ENCODE measurements around the gene TNPO2. TPM values are rescaled to one million over a fixed set of nuclear protein-coding genes. Genes with fewer than 3 reads are reported as not detected.
A peak's percentile ranks its signal among the peaks of the same experiment; 100 is the strongest.

Gene TNPO2
- total and polyA plus RNA-seq, 2 of the 13 experiments (the other 11 are each of a cell fraction or from before 2014, with no cell fraction given), result 31.7 to 61.0 TPM

GRCh38 chr19:12666265-12667048 lies 57.3 kb downstream of the TNPO2 start, which contains the start of the genes MAN2B1 and WDR83 (continued):
- TF ChIP-seq ZNF687 (CRISPR knock-in tag; IDR thresholded peaks at IDR 0.05), result peak; percentile 75
- TF ChIP-seq ZNF326 (CRISPR knock-in tag; IDR thresholded peaks at IDR 0.05; ENCODE audit: borderline replicate concordance), result no peak
- no peak for TF ChIP-seq MED13 (CRISPR knock-in tag; IDR thresholded peaks at IDR 0.05)
- no peak for TF ChIP-seq ATF7 (IDR thresholded peaks at IDR 0.05)
- TF ChIP-seq ATF7 (CRISPR knock-in tag; IDR thresholded peaks at IDR 0.05), result no peak
- peak; percentile 77; the same call in 1 of the 2 replicates for TF ChIP-seq ZNF501 (CRISPR knock-in tag; IDR thresholded peaks at IDR 0.05)
- 0 out of 2 replicates have a peak, but pooled peaks have one; percentile 47 for TF ChIP-seq ELF3 (CRISPR knock-in tag; IDR thresholded peaks at IDR 0.05)
- no peak for TF ChIP-seq SIX1 (CRISPR knock-in tag; IDR thresholded peaks at IDR 0.05; ENCODE audit: borderline replicate concordance)
- TF ChIP-seq KLF9 (CRISPR knock-in tag; IDR thresholded peaks at IDR 0.05; ENCODE audit: low read depth), result 0 out of 2 replicates have a peak, but pooled peaks have one; percentile 55
- TF ChIP-seq HOXA5 (CRISPR knock-in tag; IDR thresholded peaks at IDR 0.05), result peak; percentile 70
- TF ChIP-seq KAT7 (CRISPR knock-in tag; IDR thresholded peaks at IDR 0.05; ENCODE audit: borderline replicate concordance), result no peak
- TF ChIP-seq SNAPC5 (CRISPR knock-in tag; IDR thresholded peaks at IDR 0.05; ENCODE audit: borderline replicate concordance), result no peak
- TF ChIP-seq CCDC6 (CRISPR knock-in tag; IDR thresholded peaks at IDR 0.05), result 0 out of 2 replicates have a peak, but pooled peaks have one; percentile 23
- TF ChIP-seq ZNF570 (CRISPR knock-in tag; IDR thresholded peaks at IDR 0.05; ENCODE audit: borderline replicate concordance), result no peak
- no peak for TF ChIP-seq SNRNP70 (IDR thresholded peaks at IDR 0.05; ENCODE audit: low read depth, low read length)
- no peak for TF ChIP-seq ZNF737 (CRISPR knock-in tag; IDR thresholded peaks at IDR 0.05; ENCODE audit: borderline replicate concordance)
- TF ChIP-seq XRCC5 (optimal IDR thresholded peaks at IDR 0.05; ENCODE audit: low read length), result no peak
- no peak for TF ChIP-seq MIXL1 (CRISPR knock-in tag; IDR thresholded peaks at IDR 0.05)
- TF ChIP-seq NR0B2 (CRISPR knock-in tag; IDR thresholded peaks at IDR 0.05), result no peak
- TF ChIP-seq TAF15 (IDR thresholded peaks at IDR 0.05; ENCODE audit: low read depth, low read length, poor library complexity, severe bottlenecking), result no peak
- 0 out of 2 replicates have a peak, but pooled peaks have one; percentile 70 for TF ChIP-seq KLF12 (CRISPR knock-in tag; IDR thresholded peaks at IDR 0.05; ENCODE audit: borderline replicate concordance)
- no peak for TF ChIP-seq ZMYM4 (CRISPR knock-in tag; IDR thresholded peaks at IDR 0.05)
- TF ChIP-seq KDM6A (CRISPR knock-in tag; IDR thresholded peaks at IDR 0.05; ENCODE audit: low read depth), result no peak
- TF ChIP-seq ZNF367 (CRISPR knock-in tag; IDR thresholded peaks at IDR 0.05; ENCODE audit: borderline replicate concordance), result no peak
- TF ChIP-seq REXO4 (CRISPR knock-in tag; IDR thresholded peaks at IDR 0.05; ENCODE audit: borderline replicate concordance), result no peak
- TF ChIP-seq HINFP (CRISPR knock-in tag; IDR thresholded peaks at IDR 0.05; ENCODE audit: low read depth), result no peak
